GM08714 (cell line): ENCODE results near the gene CNP.

Experiments used
- H3K4me3 ChIP-seq: fragments of 200-500 bp; sonication (Bioruptor generic); 2 replicates; pipeline ENCODE4 v1.5.1; 2014; ENCODE audit warnings: mild to moderate bottlenecking, low read length, inconsistent platforms
- ZNF274 ChIP-seq: IDR thresholded peaks from 2 replicates; pipeline ENCODE4 v1.6.1; 2012; ENCODE audit warnings: mild to moderate bottlenecking, low read depth, low read length

CNP gene

GRCh38 chr17:41932816-41933389, 33.7 kb upstream of the CNP start:
- no peak overlapping the region for H3K4me3 ChIP-seq

GRCh38 chr17:41935641-41936040, 31.0 kb upstream of the CNP start:
- H3K4me3 ChIP-seq: no peak overlapping the region
- TF ChIP-seq ZNF274: no peak

More at GRCh38 chr17:41932816-41933389, 33.7 kb upstream of the CNP start:
- no peak for TF ChIP-seq ZNF274

GRCh38 chr17:41937970-41938954, 28.3 kb upstream of the CNP start:
- no peak overlapping the region for H3K4me3 ChIP-seq
- TF ChIP-seq ZNF274: no peak

GRCh38 chr17:41939044-41939692, 27.4 kb upstream of the CNP start:
- TF ChIP-seq ZNF274: no peak

GRCh38 chr17:41939693-41940090, 26.9 kb upstream of the CNP start:
- H3K4me3 ChIP-seq: no peak overlapping the region
- TF ChIP-seq ZNF274: no peak

More at GRCh38 chr17:41939044-41939692, 27.4 kb upstream of the CNP start:
- H3K4me3 ChIP-seq: no peak overlapping the region

GRCh38 chr17:41941168-41941567, 25.4 kb upstream of the CNP start:
- no peak for TF ChIP-seq ZNF274

GRCh38 chr17:41942626-41943373, 23.8 kb upstream of the CNP start:
- no peak overlapping the region for H3K4me3 ChIP-seq

More at GRCh38 chr17:41941168-41941567, 25.4 kb upstream of the CNP start:
- H3K4me3 ChIP-seq: no peak overlapping the region

GRCh38 chr17:41943492-41943891, 23.1 kb upstream of the CNP start:
- no peak for TF ChIP-seq ZNF274
- H3K4me3 ChIP-seq: no peak overlapping the region

More at GRCh38 chr17:41942626-41943373, 23.8 kb upstream of the CNP start:
- no peak for TF ChIP-seq ZNF274

GRCh38 chr17:41944943-41945342, 21.7 kb upstream of the CNP start:
- no peak for TF ChIP-seq ZNF274
- H3K4me3 ChIP-seq: no peak overlapping the region

GRCh38 chr17:41948762-41949460, 17.7 kb upstream of the CNP start:
- H3K4me3 ChIP-seq: no peak overlapping the region

GRCh38 chr17:41956522-41956921, 10.1 kb upstream of the CNP start:
- no peak overlapping the region for H3K4me3 ChIP-seq
- TF ChIP-seq ZNF274: no peak

More at GRCh38 chr17:41948762-41949460, 17.7 kb upstream of the CNP start:
- no peak for TF ChIP-seq ZNF274

- no peak for TF ChIP-seq ZNF274
- no peak overlapping the region for H3K4me3 ChIP-seq
These were observed 9.3 kb upstream of the CNP start for GRCh38 chr17:41957031-41957868.

GRCh38 chr17:41957869-41958439, 8.6 kb upstream of the CNP start:
- no peak for TF ChIP-seq ZNF274
- no peak overlapping the region for H3K4me3 ChIP-seq
